ENCODE results near the gene CCNY.
A peak's percentile ranks its signal among the peaks of the same experiment; 100 is the strongest.

The CCNY gene

GRCh38 chr10:35540296-35541164 is 204.2 kb downstream of the CCNY start:
- peaks cover 0 to 44% of the 10 kb centered on the region in 2 donors for H3K36me3 ChIP-seq (replicated peaks in 1 of 2; ENCODE audit: control insufficient read depth in 2 of 2, insufficient read depth in 2 of 2, low read length in 2 of 2)

GRCh38 chr10:35541720-35542119 is 205.4 kb downstream of the CCNY start:
- peaks cover 4 to 8% of the 10 kb centered on the region in 2 donors for H3K9me3 ChIP-seq (replicated peaks in 1 of 2; ENCODE audit: control insufficient read depth in 2 of 2, insufficient read depth in 1 of 2, low read depth in 1 of 2, low read length in 2 of 2)
- no peak overlapping the region for H2BK5ac ChIP-seq (ENCODE audit: low read length)
- no peak overlapping the region for H3K9ac ChIP-seq (ENCODE audit: low read depth, low read length, poor library complexity)
- H3K27ac ChIP-seq (replicated peaks; ENCODE audit: low read length) = no peak overlapping the region
- H3K79me1 ChIP-seq (ENCODE audit: low read depth, low read length) = no peaks in the 10 kb centered on the region
- H3K14ac ChIP-seq (ENCODE audit: low read length) = no peak overlapping the region
- H2BK15ac ChIP-seq (ENCODE audit: low read length) = no peak overlapping the region
- H3K4me2 ChIP-seq (ENCODE audit: insufficient read depth, low read length, poor library complexity, severe bottlenecking) = no peak overlapping the region
- no peak overlapping the region for H4K8ac ChIP-seq (ENCODE audit: low read depth, low read length)
- no peak overlapping the region for H3K18ac ChIP-seq (ENCODE audit: low read length)
- H3K4ac ChIP-seq (ENCODE audit: low read length) = no peak overlapping the region
- H2AFZ ChIP-seq (ENCODE audit: low read length) = no peak overlapping the region
- no peaks in the 10 kb centered on the region for H3K27me3 ChIP-seq (ENCODE audit: control insufficient read depth in 3 of 3, insufficient read depth in 3 of 3, low read depth in 1 of 3, low read length in 3 of 3)
- no peak overlapping the region for H2BK12ac ChIP-seq (ENCODE audit: low read length)
- H3K4me3 ChIP-seq (ENCODE audit: low read length in 2 of 2) = no peak overlapping the region
- no peak overlapping the region for H3K23ac ChIP-seq (ENCODE audit: low read depth, low read length, poor library complexity)
- peaks cover 0 to 36% of the 10 kb centered on the region in 2 donors for H3K36me3 ChIP-seq (replicated peaks in 1 of 2; ENCODE audit: control insufficient read depth in 2 of 2, insufficient read depth in 2 of 2, low read length in 2 of 2)
- peaks cover 6 to 13% of the 10 kb centered on the region in 2 donors for H3K4me1 ChIP-seq (ENCODE audit: control insufficient read depth in 2 of 2, insufficient read depth in 1 of 2, low read depth in 1 of 2, low read length in 2 of 2)
- no peak overlapping the region for H4K91ac ChIP-seq (ENCODE audit: low read depth, low read length, poor library complexity)
- H2AK5ac ChIP-seq (ENCODE audit: low read depth, low read length) = no peak overlapping the region
- DNase-seq (ENCODE audit: low spot score) = no peak
- WGBS, 2 donors (ENCODE audit: extremely low coverage in 2 of 2, insufficient read length in 2 of 2, insufficient replicate concordance in 1 of 2) = no CpG with 5 or more reads among the region's 1 CpG
- no peak overlapping the region for H2BK120ac ChIP-seq (ENCODE audit: low read depth, low read length)

More at GRCh38 chr10:35540296-35541164, 204.2 kb downstream of the CCNY start:
- Histone ChIP-seq H3K4me3 (ENCODE audit: low read length in 2 of 2) (no peak overlapping the region), H3K4me2 (ENCODE audit: insufficient read depth, low read length, poor library complexity, severe bottlenecking) (no peak overlapping the region), H3K9ac (ENCODE audit: low read depth, low read length, poor library complexity) (no peak overlapping the region), H3K18ac (ENCODE audit: low read length) (no peak overlapping the region), H3K4ac (ENCODE audit: low read length) (no peak overlapping the region), H4K91ac (ENCODE audit: low read depth, low read length, poor library complexity) (no peak overlapping the region), H3K79me1 (ENCODE audit: low read depth, low read length) (no peaks in the 10 kb centered on the region), H3K27ac (replicated peaks; ENCODE audit: low read length) (no peak overlapping the region), H4K8ac (ENCODE audit: low read depth, low read length) (no peak overlapping the region), H2BK120ac (ENCODE audit: low read depth, low read length) (no peak overlapping the region), H2BK12ac (ENCODE audit: low read length) (no peak overlapping the region), H2AK5ac (ENCODE audit: low read depth, low read length) (no peak overlapping the region), H3K4me1 (ENCODE audit: control insufficient read depth in 2 of 2, insufficient read depth in 1 of 2, low read depth in 1 of 2, low read length in 2 of 2) (peaks cover 6 to 13% of the 10 kb centered on the region in 2 donors), H2BK5ac (ENCODE audit: low read length) (no peak overlapping the region), H3K14ac (ENCODE audit: low read length) (no peak overlapping the region), H3K9me3 (replicated peaks in 1 of 2; ENCODE audit: control insufficient read depth in 2 of 2, insufficient read depth in 1 of 2, low read depth in 1 of 2, low read length in 2 of 2) (peaks cover 4 to 15% of the 10 kb centered on the region in 2 donors), H2AFZ (ENCODE audit: low read length) (no peak overlapping the region), H2BK15ac (ENCODE audit: low read length) (no peak overlapping the region), H3K23ac (ENCODE audit: low read depth, low read length, poor library complexity) (no peak overlapping the region), H3K27me3 (ENCODE audit: control insufficient read depth in 3 of 3, insufficient read depth in 3 of 3, low read depth in 1 of 3, low read length in 3 of 3) (no peaks in the 10 kb centered on the region)
- DNase-seq (ENCODE audit: low spot score) = no peak
- no CpG with 5 or more reads among the region's 7 CpGs for WGBS, 2 donors (ENCODE audit: extremely low coverage in 2 of 2, insufficient read length in 2 of 2, insufficient replicate concordance in 1 of 2)

- H3K79me1 ChIP-seq (ENCODE audit: low read depth, low read length) = no peaks in the 10 kb centered on the region
- no peak overlapping the region for H2BK120ac ChIP-seq (ENCODE audit: low read depth, low read length)
- no peak overlapping the region for H3K18ac ChIP-seq (ENCODE audit: low read length)
Observed at GRCh38 chr10:35542303-35542702, 206.0 kb downstream of the CCNY start.

DNA sequence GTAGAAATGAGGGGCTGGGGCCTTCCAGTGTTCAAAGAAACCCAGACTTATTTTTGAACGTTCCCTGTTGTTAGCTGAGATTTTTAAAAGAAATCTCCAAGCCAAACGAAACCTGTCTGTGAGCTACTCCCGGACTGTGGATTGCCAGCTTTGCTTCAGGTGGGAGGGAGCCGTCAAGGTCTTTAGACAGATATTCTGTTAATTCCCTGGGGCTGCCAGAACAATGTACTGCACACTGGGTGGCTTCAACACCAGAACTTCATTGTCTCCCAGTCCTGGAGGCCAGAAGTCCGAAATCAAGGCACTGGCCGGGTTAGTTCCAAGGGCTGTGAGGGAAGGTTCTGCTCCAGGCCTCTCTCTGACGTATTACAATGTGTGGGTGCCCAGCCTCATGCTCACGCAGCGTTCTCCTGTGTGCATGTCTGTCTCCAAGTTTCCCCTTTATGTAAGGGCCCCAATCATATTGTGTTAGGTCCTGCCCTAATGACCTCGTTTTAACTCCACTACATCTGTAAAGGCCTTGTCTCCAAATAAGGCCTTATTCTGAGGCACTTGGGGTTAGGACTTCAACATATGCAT is 208.9 kb downstream of the CCNY start:
- Histone ChIP-seq H3K27me3 (ENCODE audit: control insufficient read depth in 3 of 3, insufficient read depth in 3 of 3, low read depth in 1 of 3, low read length in 3 of 3) (no peaks in the 10 kb centered on the region), H3K27ac (replicated peaks; ENCODE audit: low read length) (no peak overlapping the region), H3K79me1 (ENCODE audit: low read depth, low read length) (no peaks in the 10 kb centered on the region), H2AFZ (ENCODE audit: low read length) (no peak overlapping the region), H3K23ac (ENCODE audit: low read depth, low read length, poor library complexity) (no peak overlapping the region), H2BK5ac (ENCODE audit: low read length) (no peak overlapping the region), H3K14ac (ENCODE audit: low read length) (no peak overlapping the region), H3K9ac (ENCODE audit: low read depth, low read length, poor library complexity) (peak overlapping the region; percentile 35), H3K36me3 (replicated peaks in 1 of 2; ENCODE audit: control insufficient read depth in 2 of 2, insufficient read depth in 2 of 2, low read length in 2 of 2) (peaks cover 2 to 40% of the 10 kb centered on the region in 2 donors), H3K4me2 (ENCODE audit: insufficient read depth, low read length, poor library complexity, severe bottlenecking) (no peak overlapping the region), H3K9me3 (replicated peaks in 1 of 2; ENCODE audit: control insufficient read depth in 2 of 2, insufficient read depth in 1 of 2, low read depth in 1 of 2, low read length in 2 of 2) (peaks cover 0 to 2% of the 10 kb centered on the region in 2 donors), H2BK12ac (ENCODE audit: low read length) (no peak overlapping the region), H2AK5ac (ENCODE audit: low read depth, low read length) (no peak overlapping the region), H3K4me3 (ENCODE audit: low read length in 2 of 2) (no peak overlapping the region), H4K8ac (ENCODE audit: low read depth, low read length) (no peak overlapping the region), H2BK120ac (ENCODE audit: low read depth, low read length) (no peak overlapping the region), H3K18ac (ENCODE audit: low read length) (no peak overlapping the region), H3K4ac (ENCODE audit: low read length) (no peak overlapping the region), H4K91ac (ENCODE audit: low read depth, low read length, poor library complexity) (no peak overlapping the region), H3K4me1 (ENCODE audit: control insufficient read depth in 2 of 2, insufficient read depth in 1 of 2, low read depth in 1 of 2, low read length in 2 of 2) (peaks cover 6 to 20% of the 10 kb centered on the region in 2 donors), H2BK15ac (ENCODE audit: low read length) (no peak overlapping the region)
- WGBS, 2 donors (ENCODE audit: extremely low coverage in 2 of 2, insufficient read length in 2 of 2, insufficient replicate concordance in 1 of 2) = no CpG with 5 or more reads among the region's 10 CpGs
- DNase-seq (ENCODE audit: low spot score) = no peak

More at GRCh38 chr10:35542303-35542702, 206.0 kb downstream of the CCNY start:
- H2BK5ac ChIP-seq (ENCODE audit: low read length) = no peak overlapping the region
- no peak overlapping the region for H3K4me3 ChIP-seq (ENCODE audit: low read length in 2 of 2)
- H3K23ac ChIP-seq (ENCODE audit: low read depth, low read length, poor library complexity) = no peak overlapping the region
- H3K4ac ChIP-seq (ENCODE audit: low read length) = no peak overlapping the region
- peaks cover 6 to 17% of the 10 kb centered on the region in 2 donors for H3K4me1 ChIP-seq (ENCODE audit: control insufficient read depth in 2 of 2, insufficient read depth in 1 of 2, low read depth in 1 of 2, low read length in 2 of 2)
- no peak for DNase-seq (ENCODE audit: low spot score)
- H3K9me3 ChIP-seq (replicated peaks in 1 of 2; ENCODE audit: control insufficient read depth in 2 of 2, insufficient read depth in 1 of 2, low read depth in 1 of 2, low read length in 2 of 2) = peaks cover 3 to 5% of the 10 kb centered on the region in 2 donors
- H2AK5ac ChIP-seq (ENCODE audit: low read depth, low read length) = no peak overlapping the region
- peaks cover 0 to 34% of the 10 kb centered on the region in 2 donors for H3K36me3 ChIP-seq (replicated peaks in 1 of 2; ENCODE audit: control insufficient read depth in 2 of 2, insufficient read depth in 2 of 2, low read length in 2 of 2)
- H3K14ac ChIP-seq (ENCODE audit: low read length) = no peak overlapping the region
- H3K4me2 ChIP-seq (ENCODE audit: insufficient read depth, low read length, poor library complexity, severe bottlenecking) = no peak overlapping the region
- no CpG with 5 or more reads among the region's 4 CpGs for WGBS, 2 donors (ENCODE audit: extremely low coverage in 2 of 2, insufficient read length in 2 of 2, insufficient replicate concordance in 1 of 2)
- no peaks in the 10 kb centered on the region for H3K27me3 ChIP-seq (ENCODE audit: control insufficient read depth in 3 of 3, insufficient read depth in 3 of 3, low read depth in 1 of 3, low read length in 3 of 3)
- no peak overlapping the region for H3K27ac ChIP-seq (replicated peaks; ENCODE audit: low read length)
- H2BK15ac ChIP-seq (ENCODE audit: low read length) = no peak overlapping the region
- no peak overlapping the region for H4K91ac ChIP-seq (ENCODE audit: low read depth, low read length, poor library complexity)
- no peak overlapping the region for H2AFZ ChIP-seq (ENCODE audit: low read length)
- no peak overlapping the region for H3K9ac ChIP-seq (ENCODE audit: low read depth, low read length, poor library complexity)
- H2BK12ac ChIP-seq (ENCODE audit: low read length) = no peak overlapping the region
- H4K8ac ChIP-seq (ENCODE audit: low read depth, low read length) = no peak overlapping the region
